H1 (cell line): ENCODE results near the gene OSMR. TPM values are rescaled to one million over a fixed set of nuclear protein-coding genes. Genes with fewer than 3 reads are reported as not detected.

ENCODE experiments used
- EZH2 ChIP-seq: fragments of 200-600 bp; sonication (generic); IDR thresholded peaks from 2 replicates; pipeline ENCODE4 v1.7.1; 2012; ENCODE audit warnings: low read depth, mild to moderate bottlenecking, moderate library complexity, low read length, inconsistent platforms; ENCODE audit not compliant: severe bottlenecking
- POLR2A ChIP-seq, 2 experiments: IDR thresholded peaks; 1 replicate in 1 of 2; 2 replicates in 1 of 2; pipeline ENCODE4 v1.6.1; 2011; ENCODE audit warnings: low read depth in 2 of 2, low read length in 2 of 2, mild to moderate bottlenecking in 2 of 2; ENCODE audit errors: control extremely low read depth in 1 of 2
- RAD21 ChIP-seq, 2 experiments: IDR thresholded peaks in 1 of 2; conservative IDR thresholded peaks in 1 of 2; 2 replicates each; pipeline ENCODE4 v1.6.1; 2011; ENCODE audit warnings: low read depth in 2 of 2, low read length in 2 of 2, improper control_type of control experiment in 1 of 2, inconsistent platforms in 1 of 2, mild to moderate bottlenecking in 1 of 2, moderate library complexity in 1 of 2
- RBBP5 ChIP-seq: IDR thresholded peaks from 2 replicates; pipeline ENCODE4 v1.7.1; 2012; ENCODE audit warnings: low read depth, mild to moderate bottlenecking, inconsistent platforms, low read length, moderate library complexity, borderline replicate concordance
- RNF2 ChIP-seq: fragments of 200-900, 300-1000 bp; sonication (generic); IDR thresholded peaks from 2 replicates; pipeline ENCODE4 v1.7.1; 2016; ENCODE audit warnings: borderline replicate concordance, low read depth, mild to moderate bottlenecking, antibody characterized with exemption, low read length; ENCODE audit not compliant: poor library complexity, severe bottlenecking; ENCODE audit errors: missing control alignments
- polyA plus RNA-seq, 7 experiments: library from polyadenylated mRNA; depleted of rRNA in 3 of 7; stranded (reverse) in 5 of 7; unstranded in 2 of 7; fragments of >200 nt in 5 of 7; fragments of 200-250 nt in 2 of 7; gene quantifications; 1 replicate in 5 of 7; 2 replicates in 1 of 7; 4 replicates in 1 of 7; pipeline versions ENCODE4 v1.2.1 to v1.2.3, GENCODE V29; 2011 to 2013; ENCODE audit warnings: missing spikeins in 2 of 7, mixed read lengths in 2 of 7
- total RNA-seq: library from RNA; stranded (reverse); fragmentation: NEBNext Ultra II Directional; extraction: Animal tissue kit (Norgen Biotek cat#: 25700); gene quantifications from 2 replicates; pipeline ENCODE4 v1.2.1, GENCODE V29; 2021
- TF ChIP-seq, protein P1 (sequence below): IDR thresholded peaks from 2 replicates; pipeline ENCODE4 v1.6.1; 2012; ENCODE audit warnings: inconsistent platforms
- TF ChIP-seq, protein P2 (sequence below): fragments of 300-600 bp; sonication (generic); IDR thresholded peaks from 2 replicates; pipeline ENCODE4 v1.7.1; 2012; ENCODE audit warnings: low read length, moderate library complexity, mild to moderate bottlenecking, inconsistent platforms; ENCODE audit not compliant: insufficient replicate concordance

Gene OSMR
- total and polyA plus RNA-seq, 2 of the 8 experiments (the other 6 are each of a cell fraction or from before 2014, with no cell fraction given), result 2.3 to 2.6 TPM

DNA sequence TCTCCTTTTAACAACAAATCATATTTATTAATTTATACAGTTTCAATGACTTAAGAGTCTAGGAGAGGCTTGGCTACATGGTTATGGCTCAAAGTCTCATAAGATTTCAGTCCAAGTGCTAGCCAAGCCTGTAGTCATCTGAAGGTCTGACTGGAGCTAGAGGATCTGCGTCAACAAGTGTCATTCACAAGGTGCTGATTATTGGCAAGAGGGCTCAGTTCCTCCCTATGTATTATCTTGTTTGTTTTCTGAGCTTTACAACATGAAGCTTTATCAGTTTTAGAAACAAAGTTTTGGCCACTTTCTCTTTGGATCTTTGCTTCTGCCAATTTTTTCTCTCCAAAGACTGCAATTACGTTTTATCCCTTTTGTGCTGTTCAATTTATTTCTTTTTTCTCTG, 133.7 kb downstream of the OSMR start (continued):
- TF ChIP-seq, protein P1, sequence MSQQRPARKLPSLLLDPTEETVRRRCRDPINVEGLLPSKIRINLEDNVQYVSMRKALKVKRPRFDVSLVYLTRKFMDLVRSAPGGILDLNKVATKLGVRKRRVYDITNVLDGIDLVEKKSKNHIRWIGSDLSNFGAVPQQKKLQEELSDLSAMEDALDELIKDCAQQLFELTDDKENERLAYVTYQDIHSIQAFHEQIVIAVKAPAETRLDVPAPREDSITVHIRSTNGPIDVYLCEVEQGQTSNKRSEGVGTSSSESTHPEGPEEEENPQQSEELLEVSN, result no peak
- TF ChIP-seq EZH2, result no peak
- TF ChIP-seq RBBP5, result no peak
- no peak for TF ChIP-seq RNF2
- TF ChIP-seq, protein P2, sequence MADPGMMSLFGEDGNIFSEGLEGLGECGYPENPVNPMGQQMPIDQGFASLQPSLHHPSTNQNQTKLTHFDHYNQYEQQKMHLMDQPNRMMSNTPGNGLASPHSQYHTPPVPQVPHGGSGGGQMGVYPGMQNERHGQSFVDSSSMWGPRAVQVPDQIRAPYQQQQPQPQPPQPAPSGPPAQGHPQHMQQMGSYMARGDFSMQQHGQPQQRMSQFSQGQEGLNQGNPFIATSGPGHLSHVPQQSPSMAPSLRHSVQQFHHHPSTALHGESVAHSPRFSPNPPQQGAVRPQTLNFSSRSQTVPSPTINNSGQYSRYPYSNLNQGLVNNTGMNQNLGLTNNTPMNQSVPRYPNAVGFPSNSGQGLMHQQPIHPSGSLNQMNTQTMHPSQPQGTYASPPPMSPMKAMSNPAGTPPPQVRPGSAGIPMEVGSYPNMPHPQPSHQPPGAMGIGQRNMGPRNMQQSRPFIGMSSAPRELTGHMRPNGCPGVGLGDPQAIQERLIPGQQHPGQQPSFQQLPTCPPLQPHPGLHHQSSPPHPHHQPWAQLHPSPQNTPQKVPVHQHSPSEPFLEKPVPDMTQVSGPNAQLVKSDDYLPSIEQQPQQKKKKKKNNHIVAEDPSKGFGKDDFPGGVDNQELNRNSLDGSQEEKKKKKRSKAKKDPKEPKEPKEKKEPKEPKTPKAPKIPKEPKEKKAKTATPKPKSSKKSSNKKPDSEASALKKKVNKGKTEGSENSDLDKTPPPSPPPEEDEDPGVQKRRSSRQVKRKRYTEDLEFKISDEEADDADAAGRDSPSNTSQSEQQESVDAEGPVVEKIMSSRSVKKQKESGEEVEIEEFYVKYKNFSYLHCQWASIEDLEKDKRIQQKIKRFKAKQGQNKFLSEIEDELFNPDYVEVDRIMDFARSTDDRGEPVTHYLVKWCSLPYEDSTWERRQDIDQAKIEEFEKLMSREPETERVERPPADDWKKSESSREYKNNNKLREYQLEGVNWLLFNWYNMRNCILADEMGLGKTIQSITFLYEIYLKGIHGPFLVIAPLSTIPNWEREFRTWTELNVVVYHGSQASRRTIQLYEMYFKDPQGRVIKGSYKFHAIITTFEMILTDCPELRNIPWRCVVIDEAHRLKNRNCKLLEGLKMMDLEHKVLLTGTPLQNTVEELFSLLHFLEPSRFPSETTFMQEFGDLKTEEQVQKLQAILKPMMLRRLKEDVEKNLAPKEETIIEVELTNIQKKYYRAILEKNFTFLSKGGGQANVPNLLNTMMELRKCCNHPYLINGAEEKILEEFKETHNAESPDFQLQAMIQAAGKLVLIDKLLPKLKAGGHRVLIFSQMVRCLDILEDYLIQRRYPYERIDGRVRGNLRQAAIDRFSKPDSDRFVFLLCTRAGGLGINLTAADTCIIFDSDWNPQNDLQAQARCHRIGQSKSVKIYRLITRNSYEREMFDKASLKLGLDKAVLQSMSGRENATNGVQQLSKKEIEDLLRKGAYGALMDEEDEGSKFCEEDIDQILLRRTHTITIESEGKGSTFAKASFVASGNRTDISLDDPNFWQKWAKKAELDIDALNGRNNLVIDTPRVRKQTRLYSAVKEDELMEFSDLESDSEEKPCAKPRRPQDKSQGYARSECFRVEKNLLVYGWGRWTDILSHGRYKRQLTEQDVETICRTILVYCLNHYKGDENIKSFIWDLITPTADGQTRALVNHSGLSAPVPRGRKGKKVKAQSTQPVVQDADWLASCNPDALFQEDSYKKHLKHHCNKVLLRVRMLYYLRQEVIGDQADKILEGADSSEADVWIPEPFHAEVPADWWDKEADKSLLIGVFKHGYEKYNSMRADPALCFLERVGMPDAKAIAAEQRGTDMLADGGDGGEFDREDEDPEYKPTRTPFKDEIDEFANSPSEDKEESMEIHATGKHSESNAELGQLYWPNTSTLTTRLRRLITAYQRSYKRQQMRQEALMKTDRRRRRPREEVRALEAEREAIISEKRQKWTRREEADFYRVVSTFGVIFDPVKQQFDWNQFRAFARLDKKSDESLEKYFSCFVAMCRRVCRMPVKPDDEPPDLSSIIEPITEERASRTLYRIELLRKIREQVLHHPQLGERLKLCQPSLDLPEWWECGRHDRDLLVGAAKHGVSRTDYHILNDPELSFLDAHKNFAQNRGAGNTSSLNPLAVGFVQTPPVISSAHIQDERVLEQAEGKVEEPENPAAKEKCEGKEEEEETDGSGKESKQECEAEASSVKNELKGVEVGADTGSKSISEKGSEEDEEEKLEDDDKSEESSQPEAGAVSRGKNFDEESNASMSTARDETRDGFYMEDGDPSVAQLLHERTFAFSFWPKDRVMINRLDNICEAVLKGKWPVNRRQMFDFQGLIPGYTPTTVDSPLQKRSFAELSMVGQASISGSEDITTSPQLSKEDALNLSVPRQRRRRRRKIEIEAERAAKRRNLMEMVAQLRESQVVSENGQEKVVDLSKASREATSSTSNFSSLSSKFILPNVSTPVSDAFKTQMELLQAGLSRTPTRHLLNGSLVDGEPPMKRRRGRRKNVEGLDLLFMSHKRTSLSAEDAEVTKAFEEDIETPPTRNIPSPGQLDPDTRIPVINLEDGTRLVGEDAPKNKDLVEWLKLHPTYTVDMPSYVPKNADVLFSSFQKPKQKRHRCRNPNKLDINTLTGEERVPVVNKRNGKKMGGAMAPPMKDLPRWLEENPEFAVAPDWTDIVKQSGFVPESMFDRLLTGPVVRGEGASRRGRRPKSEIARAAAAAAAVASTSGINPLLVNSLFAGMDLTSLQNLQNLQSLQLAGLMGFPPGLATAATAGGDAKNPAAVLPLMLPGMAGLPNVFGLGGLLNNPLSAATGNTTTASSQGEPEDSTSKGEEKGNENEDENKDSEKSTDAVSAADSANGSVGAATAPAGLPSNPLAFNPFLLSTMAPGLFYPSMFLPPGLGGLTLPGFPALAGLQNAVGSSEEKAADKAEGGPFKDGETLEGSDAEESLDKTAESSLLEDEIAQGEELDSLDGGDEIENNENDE, result no peak
- TF ChIP-seq POLR2A (IDR thresholded peaks at IDR 0.05; ENCODE audit: control extremely low read depth in 1 of 2, low read depth in 2 of 2, low read length in 2 of 2), result no peak
- no peak for TF ChIP-seq RAD21 (IDR thresholded peaks at IDR 0.05 in 1 of 2, conservative IDR thresholded peaks at IDR 0.05 in 1 of 2; ENCODE audit: low read depth in 2 of 2, low read length in 2 of 2)
